Choroid plexus epithelial cell (primary cell): Measurements from ENCODE around the gene MTHFR.

Source experiments
- DNase-seq: peaks from one replicate; pipeline ENCODE4 v3.0.0-alpha.2; 2010; ENCODE audit warnings: low read depth
- H3K4me3 ChIP-seq: 2 replicates; pipeline ENCODE4 v1.5.1; 2011; ENCODE audit warnings: low read depth, mild to moderate bottlenecking, control low read depth, low read length, moderate library complexity
- TF ChIP-seq, protein P1 (sequence below): conservative IDR thresholded peaks from 2 replicates; pipeline ENCODE4 v1.5.1; 2011; ENCODE audit warnings: low read depth, mild to moderate bottlenecking, control low read depth, inconsistent platforms, low read length, moderate library complexity

The MTHFR gene

GRCh38 chr1:11838349-11839272, 32.8 kb upstream of the MTHFR start:
- H3K4me3 ChIP-seq = no peak overlapping the region
- TF ChIP-seq, protein P1, sequence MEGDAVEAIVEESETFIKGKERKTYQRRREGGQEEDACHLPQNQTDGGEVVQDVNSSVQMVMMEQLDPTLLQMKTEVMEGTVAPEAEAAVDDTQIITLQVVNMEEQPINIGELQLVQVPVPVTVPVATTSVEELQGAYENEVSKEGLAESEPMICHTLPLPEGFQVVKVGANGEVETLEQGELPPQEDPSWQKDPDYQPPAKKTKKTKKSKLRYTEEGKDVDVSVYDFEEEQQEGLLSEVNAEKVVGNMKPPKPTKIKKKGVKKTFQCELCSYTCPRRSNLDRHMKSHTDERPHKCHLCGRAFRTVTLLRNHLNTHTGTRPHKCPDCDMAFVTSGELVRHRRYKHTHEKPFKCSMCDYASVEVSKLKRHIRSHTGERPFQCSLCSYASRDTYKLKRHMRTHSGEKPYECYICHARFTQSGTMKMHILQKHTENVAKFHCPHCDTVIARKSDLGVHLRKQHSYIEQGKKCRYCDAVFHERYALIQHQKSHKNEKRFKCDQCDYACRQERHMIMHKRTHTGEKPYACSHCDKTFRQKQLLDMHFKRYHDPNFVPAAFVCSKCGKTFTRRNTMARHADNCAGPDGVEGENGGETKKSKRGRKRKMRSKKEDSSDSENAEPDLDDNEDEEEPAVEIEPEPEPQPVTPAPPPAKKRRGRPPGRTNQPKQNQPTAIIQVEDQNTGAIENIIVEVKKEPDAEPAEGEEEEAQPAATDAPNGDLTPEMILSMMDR = peak; percentile 99
- peak; percentile 75 for DNase-seq

DNA sequence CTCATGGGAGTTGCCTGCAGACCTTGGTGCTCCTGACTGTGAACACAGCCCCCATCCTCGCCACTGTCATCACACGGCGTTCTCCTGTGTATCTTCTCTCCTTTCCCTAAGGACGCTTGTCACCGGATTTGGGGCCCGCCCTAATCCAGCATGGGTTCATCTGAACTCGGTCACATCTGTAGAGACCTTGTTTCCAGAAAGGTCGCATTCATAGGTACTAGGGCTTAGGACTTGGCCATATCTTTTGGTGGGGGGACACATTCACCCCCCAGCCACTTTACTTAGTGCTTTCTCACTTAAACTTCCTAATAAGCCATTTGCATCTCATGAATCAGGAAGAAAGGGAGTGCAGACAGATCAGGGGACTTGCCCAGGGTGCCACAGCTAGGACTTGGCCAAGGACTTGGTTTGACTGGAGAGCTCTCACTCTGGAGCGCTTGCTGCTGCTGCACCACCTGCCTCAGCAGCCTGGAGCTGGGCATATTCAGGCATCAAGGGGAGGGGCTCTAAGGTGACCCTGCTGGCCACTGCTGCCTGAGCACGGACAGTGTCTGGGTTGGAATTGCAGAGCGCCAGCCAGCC, 32.1 kb upstream of the MTHFR start:
- H3K4me3 ChIP-seq = no peak overlapping the region
- DNase-seq = no peak

GRCh38 chr1:11836955-11837766, 31.4 kb upstream of the MTHFR start:
- no peak overlapping the region for H3K4me3 ChIP-seq
- TF ChIP-seq, protein P1 = no peak
- DNase-seq = no peak

More for the DNA sequence above, 32.1 kb upstream of the MTHFR start:
- TF ChIP-seq, protein P1 = no peak

- no peak overlapping the region for H3K4me3 ChIP-seq
- TF ChIP-seq, protein P1 = no peak
- no peak for DNase-seq
These were observed 29.9 kb upstream of the MTHFR start for GRCh38 chr1:11835441-11836225.

DNA sequence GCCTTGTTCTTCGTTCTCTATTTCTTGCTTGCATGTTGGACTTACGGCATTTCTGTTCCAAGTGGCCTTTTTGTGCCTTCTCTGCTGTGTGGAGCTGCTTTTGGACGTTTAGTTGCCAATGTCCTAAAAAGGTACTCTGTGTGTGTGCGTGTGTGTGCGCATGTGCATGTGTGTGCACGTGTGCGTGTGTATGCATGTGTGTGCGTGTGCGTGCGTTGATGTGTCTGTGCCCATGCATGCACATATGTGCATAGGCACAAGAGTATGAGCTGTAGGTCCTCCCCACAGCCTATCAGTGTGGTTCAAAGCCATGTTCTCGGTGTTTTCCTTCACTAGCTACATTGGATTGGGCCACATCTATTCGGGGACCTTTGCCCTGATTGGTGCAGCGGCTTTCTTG, 28.1 kb upstream of the MTHFR start:
- DNase-seq = no peak
- TF ChIP-seq, protein P1 = no peak
- no peak overlapping the region for H3K4me3 ChIP-seq

- TF ChIP-seq, protein P1 = no peak
These were observed 27.7 kb upstream of the MTHFR start for GRCh38 chr1:11833497-11833896.

More at GRCh38 chr1:11833497-11833896, 27.7 kb upstream of the MTHFR start:
- no peak for DNase-seq
- no peak overlapping the region for H3K4me3 ChIP-seq
